Myocyte (in vitro differentiated cells): Measurements from ENCODE around the gene EWSR1. TPM values are rescaled to one million over a fixed set of nuclear protein-coding genes. Genes with fewer than 3 reads are reported as not detected.
"Not testable (repeated sequence)": the region's sequence is repeated elsewhere in the genome, so short reads cannot be mapped to it uniquely, and the experiment has no call there.

Experiments used
- DNase-seq: peaks from one replicate; pipeline ENCODE4 v3.0.0-alpha.2; 2012; ENCODE audit warnings: low read depth
- total RNA-seq: library from RNA; depleted of rRNA; stranded (reverse); fragments of >200 nt; gene quantifications from 2 replicates; pipeline ENCODE4 v1.2.3, GENCODE V29; 2014

EWSR1 gene
- total RNA-seq, 1 donor from 2014 or later: 232 TPM

GRCh38 chr22:29334696-29335344 is 66.8 kb downstream of the EWSR1 start:
- DNase-seq: no peak

- no peak for DNase-seq
Observed at GRCh38 chr22:29335656-29336055, 67.6 kb downstream of the EWSR1 start.

DNA sequence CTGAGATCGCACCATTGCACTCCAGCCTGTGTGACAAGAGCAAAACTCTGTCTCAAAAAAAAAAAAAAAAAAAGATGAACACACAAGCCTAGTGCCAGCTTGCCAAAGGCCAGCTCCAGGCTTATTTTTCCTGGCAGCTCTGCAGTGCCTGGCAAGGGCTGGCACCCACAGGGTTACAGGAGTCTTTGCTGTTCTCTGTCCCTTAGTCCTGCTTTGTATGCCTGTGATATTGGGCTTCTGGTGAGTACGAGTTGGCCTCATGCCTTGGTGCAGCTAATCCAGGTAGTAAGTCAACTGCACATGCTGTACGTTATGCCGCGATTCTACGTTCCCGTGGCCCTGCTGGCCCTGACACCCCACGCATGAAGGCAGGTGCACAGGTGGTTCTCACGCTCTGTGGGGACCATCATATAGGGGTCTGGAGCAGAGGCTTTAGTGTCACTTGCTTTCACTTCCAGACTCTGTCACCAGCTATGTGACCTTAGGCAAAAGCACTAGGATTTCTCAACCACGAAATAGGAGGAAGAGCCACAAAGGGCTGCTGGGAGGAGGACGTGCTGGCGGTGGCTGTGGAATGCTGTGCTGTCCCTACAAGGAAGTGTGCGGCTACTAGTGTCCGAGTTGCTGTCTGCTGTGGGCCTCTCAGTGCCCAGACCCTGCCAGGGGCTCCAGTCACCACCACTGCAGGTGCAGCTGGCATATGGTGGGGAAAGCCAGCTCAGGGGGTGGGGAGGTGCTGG is 68.9 kb downstream of the EWSR1 start:
- DNase-seq: peak; percentile 73

DNA sequence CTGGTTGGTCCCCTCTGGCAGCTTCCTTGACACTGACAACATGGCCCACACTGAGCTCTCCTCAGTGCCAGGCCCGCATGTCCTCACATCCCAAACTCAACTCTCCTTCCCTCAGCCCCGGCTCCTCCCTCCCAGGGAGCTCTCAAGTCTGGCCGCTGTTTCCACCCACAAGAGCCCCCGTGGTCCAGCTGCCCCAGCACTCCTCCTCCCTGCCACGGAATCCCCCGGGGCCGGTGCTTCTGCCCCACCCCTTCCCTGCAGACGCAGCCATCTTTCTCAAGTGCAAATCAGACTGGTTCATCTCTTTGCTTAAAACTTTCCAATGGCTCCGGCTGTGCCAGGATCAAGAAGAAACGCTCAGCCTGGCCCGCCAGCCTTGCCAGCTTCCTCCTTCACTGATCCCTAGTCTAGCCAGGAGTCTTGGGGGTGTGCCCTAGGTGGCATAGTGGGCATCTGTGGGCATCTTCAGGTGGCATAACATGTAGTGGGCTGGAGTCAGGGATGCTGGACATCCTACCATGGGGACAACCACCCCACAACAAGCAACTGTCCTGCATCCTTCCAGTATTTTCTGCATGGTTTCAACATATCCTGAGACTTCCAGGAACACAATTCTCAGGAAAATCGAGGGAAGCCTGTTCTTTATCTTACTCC is 69.7 kb downstream of the EWSR1 start:
- peak; percentile 70 for DNase-seq

- no peak for DNase-seq
Observed at GRCh38 chr22:29338398-29338797, 70.3 kb downstream of the EWSR1 start.

GRCh38 chr22:29339381-29340235 is 71.5 kb downstream of the EWSR1 start:
- DNase-seq: peak; percentile 71

DNA sequence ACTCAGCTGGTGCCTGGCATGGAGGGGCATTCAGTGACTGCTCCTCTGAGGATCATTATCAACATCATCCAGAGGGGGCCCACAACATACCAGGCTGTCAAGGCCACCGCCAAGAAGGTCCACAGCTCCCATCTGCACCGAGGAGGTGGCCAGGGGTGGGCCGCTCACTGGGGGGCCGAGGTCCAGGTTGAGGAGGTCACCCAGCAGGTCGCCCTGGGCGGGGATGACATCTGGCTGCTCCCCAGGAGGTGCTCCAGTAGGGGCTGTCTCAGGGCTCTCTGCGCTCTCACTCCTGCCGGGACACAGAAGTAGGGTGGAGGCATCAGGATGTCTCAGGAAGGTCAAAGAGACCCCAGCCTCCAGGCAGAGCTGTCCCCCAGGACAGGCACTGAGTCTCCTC is 72.5 kb downstream of the EWSR1 start:
- no peak for DNase-seq

DNA sequence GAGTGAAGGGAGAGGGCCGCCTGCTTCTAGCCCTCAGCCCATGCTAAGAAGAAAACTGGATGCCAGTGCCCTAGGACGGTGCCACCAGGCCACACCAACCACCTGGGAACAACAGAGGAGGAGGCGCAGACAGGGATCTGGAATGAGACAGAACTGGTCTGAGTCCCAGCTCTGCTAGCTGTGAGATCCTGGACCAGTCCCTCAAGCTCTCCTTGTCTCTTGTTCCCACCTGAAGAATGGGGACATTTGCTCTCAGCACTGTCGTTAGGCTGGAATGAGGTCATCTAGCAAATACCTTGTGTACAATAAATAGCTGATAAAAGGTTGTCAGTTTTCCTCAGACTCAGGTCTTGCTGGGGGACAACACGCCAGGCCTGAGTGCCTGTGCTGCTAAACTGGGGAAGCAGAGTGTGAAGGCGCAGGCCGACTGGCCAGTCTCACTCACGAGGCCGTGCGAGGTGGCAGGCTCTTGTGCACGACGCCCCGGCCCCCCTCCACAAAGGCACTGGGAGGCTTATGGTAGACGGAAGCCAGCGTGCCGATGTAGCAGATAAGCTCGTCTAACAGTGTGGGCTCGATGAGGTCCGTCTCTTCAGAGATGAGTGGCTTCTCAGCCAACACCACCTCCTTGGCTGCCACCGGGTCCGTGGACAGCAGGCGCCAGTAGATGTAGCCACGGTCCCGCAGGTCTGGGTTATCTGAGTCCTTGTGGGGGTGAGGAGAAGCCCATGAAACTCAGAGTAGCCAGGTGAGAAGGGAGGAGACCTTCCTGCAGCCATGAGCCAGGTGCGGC is 73.2 kb downstream of the EWSR1 start:
- DNase-seq: no peak

GRCh38 chr22:29341849-29342127 is 73.7 kb downstream of the EWSR1 start:
- DNase-seq: no peak

GRCh38 chr22:29342177-29342576 is 74.1 kb downstream of the EWSR1 start:
- no peak for DNase-seq

GRCh38 chr22:29342577-29343312 is 74.7 kb downstream of the EWSR1 start:
- DNase-seq: no peak

GRCh38 chr22:29343313-29343805 is 75.3 kb downstream of the EWSR1 start:
- no peak for DNase-seq

GRCh38 chr22:29344137-29344536 is 76.1 kb downstream of the EWSR1 start:
- DNase-seq: peak; percentile 74

- not testable (repeated sequence) for DNase-seq
Observed at GRCh38 chr22:29344889-29345288, 76.8 kb downstream of the EWSR1 start.

DNA sequence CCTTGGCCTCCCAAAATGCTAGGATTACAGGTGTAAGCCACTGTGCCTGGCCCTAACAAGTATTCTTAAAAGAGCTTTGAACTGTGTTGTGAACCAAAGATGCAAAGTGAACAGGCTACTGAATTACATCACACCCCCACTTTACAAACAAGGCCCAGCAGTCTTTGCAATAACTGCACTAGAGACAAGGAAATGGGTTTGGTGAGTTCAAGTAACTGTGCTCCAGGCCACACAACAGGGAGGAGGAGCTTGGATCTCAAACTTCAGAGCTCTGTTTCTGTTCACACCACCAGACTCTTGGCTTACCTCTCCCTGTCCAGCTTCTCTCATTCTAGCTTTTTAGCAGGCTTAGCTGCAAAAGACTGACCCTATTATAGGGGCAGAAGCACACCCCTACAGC is 77.9 kb downstream of the EWSR1 start:
- DNase-seq: no peak

- peak; percentile 88 for DNase-seq
Observed at GRCh38 chr22:29346659-29347058, 78.6 kb downstream of the EWSR1 start.

- no peak for DNase-seq
Observed at GRCh38 chr22:29348041-29348440, 80.0 kb downstream of the EWSR1 start.

DNA sequence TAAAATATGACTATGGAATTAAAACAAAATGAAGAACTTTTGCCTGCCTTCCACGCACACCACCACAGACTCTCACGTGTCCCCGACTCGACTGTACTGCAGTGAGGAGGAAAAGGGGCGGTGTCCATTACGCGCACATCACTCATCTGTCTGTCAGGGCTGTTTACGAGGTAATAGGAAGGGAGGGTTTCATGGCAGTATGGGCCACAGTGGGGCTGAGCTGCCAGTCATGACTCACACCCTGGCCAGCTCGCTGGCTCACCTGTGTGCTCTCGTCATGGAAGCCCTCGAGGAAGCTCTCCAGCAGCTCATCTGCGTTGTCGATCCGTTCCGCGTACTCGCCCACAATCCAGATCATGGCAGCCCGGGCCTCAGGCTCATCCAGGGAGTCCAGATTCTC is 80.9 kb downstream of the EWSR1 start:
- no peak for DNase-seq
